Activated CD8-positive, alpha-beta memory T cell treated with anti-CD3 and anti-CD28 coated beads for 24 hours (primary cell): ENCODE data around the gene ABCC3.

Experiments used
- DNase-seq: peaks from one replicate; pipeline ENCODE4 v3.0.0-alpha.2; 2020

ABCC3 gene, protein sequence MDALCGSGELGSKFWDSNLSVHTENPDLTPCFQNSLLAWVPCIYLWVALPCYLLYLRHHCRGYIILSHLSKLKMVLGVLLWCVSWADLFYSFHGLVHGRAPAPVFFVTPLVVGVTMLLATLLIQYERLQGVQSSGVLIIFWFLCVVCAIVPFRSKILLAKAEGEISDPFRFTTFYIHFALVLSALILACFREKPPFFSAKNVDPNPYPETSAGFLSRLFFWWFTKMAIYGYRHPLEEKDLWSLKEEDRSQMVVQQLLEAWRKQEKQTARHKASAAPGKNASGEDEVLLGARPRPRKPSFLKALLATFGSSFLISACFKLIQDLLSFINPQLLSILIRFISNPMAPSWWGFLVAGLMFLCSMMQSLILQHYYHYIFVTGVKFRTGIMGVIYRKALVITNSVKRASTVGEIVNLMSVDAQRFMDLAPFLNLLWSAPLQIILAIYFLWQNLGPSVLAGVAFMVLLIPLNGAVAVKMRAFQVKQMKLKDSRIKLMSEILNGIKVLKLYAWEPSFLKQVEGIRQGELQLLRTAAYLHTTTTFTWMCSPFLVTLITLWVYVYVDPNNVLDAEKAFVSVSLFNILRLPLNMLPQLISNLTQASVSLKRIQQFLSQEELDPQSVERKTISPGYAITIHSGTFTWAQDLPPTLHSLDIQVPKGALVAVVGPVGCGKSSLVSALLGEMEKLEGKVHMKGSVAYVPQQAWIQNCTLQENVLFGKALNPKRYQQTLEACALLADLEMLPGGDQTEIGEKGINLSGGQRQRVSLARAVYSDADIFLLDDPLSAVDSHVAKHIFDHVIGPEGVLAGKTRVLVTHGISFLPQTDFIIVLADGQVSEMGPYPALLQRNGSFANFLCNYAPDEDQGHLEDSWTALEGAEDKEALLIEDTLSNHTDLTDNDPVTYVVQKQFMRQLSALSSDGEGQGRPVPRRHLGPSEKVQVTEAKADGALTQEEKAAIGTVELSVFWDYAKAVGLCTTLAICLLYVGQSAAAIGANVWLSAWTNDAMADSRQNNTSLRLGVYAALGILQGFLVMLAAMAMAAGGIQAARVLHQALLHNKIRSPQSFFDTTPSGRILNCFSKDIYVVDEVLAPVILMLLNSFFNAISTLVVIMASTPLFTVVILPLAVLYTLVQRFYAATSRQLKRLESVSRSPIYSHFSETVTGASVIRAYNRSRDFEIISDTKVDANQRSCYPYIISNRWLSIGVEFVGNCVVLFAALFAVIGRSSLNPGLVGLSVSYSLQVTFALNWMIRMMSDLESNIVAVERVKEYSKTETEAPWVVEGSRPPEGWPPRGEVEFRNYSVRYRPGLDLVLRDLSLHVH (N-terminal part only)

GRCh38 chr17:50634224-50634914 is at the start of gene ABCC3:
ABCC3 (plus strand) TSS chr17:50634881; CDS start chr17:50634937, 56 bp downstream.
- DNase-seq = no peak

GRCh38 chr17:50585346-50585745 is 49.3 kb upstream of the ABCC3 start:
- no peak for DNase-seq

DNA sequence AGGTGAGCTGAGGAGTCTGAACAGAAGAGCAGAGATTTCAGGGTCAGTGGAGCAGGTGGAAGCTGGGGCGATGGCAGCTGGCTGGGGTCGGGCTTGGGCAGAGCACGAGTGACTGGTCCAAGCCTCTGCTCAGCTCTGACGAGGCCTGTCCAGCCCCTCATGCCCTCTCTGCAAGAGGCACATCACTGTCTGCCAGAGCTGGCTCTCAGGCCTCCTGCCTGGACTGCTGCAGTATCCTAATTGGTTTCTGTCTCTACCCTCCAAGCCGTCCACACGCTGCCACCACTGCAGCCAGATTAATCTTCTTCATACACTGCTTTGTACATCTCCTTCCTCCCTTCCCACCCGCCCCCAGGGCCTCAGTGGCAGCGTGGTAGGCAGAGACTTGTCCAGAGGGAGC is 48.8 kb upstream of the ABCC3 start:
- no peak for DNase-seq

DNA sequence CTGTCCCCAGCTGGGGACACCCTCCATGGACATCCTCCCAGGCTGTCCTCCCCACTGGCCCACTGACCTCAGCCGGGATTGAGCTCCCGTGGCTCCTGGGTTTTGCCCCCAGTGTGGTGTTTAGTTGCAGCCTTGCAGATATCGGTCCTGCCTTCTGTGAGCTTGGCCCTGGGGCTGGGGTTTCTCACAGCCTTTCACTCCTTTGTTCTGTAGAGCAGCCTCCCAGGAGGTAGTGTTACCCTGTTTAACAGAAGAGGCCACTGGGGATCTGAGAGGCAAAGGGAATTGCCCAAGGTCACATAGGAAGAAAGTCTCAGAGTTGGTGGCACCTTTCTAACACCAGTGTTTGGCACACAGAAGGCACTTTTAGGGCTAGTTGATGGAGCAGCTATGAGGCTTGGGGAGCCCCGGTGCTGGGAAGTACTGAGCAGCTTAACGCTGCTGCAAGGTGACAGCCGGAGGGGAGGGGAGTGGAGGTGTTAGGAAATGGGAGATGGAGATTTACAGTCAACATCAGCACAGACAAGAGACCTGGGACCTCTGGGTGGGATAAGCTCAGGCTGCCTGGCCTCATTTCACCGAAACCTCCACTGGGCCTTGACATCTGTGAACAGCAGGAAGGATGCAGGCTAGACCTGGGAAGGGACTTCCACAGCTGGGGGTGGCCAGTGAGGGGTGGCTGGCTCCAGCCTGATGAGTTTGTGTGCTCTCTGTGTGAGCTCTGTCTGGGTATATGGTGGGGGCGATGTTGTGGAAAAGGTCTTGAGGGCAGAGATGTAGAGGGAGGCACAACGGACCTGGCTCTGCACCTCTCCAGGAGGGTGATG is 48.0 kb upstream of the ABCC3 start:
- DNase-seq = no peak

GRCh38 chr17:50587571-50587970 is 47.1 kb upstream of the ABCC3 start:
- no peak for DNase-seq

DNA sequence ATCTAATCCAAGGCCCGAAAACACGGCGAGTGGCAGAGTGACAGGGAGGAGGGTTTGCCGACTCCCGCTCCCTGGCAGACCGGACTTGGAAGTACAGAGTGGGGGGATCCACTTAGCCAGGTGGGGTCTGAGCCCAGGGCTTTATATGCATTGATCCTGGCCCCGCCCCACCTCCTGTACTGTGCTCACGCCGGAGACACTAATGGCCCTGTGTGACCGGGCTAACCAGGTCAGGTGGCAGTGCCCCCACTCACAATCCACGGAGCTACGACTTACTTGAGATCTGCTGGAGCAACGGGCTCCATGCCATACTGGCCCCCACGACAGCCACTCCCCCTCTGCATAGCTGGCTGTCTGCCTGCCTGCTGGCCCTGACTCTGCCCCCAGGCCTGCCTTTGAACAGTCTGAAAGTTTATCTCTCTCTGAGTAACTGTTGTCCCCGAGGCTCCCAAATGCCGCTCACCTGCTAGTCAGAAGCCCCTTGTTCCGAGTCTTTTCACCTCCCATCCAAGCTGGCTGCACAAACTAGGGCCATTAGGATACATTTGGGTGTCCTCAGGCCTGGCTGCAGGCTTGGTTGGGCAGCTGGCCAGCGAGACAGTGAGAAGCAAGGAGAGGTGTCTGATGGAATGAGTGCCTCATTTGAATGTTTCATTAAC is 46.2 kb upstream of the ABCC3 start:
- DNase-seq = no peak

- no peak for DNase-seq
Measured at GRCh38 chr17:50589095-50589705, 45.5 kb upstream of the ABCC3 start.

DNA sequence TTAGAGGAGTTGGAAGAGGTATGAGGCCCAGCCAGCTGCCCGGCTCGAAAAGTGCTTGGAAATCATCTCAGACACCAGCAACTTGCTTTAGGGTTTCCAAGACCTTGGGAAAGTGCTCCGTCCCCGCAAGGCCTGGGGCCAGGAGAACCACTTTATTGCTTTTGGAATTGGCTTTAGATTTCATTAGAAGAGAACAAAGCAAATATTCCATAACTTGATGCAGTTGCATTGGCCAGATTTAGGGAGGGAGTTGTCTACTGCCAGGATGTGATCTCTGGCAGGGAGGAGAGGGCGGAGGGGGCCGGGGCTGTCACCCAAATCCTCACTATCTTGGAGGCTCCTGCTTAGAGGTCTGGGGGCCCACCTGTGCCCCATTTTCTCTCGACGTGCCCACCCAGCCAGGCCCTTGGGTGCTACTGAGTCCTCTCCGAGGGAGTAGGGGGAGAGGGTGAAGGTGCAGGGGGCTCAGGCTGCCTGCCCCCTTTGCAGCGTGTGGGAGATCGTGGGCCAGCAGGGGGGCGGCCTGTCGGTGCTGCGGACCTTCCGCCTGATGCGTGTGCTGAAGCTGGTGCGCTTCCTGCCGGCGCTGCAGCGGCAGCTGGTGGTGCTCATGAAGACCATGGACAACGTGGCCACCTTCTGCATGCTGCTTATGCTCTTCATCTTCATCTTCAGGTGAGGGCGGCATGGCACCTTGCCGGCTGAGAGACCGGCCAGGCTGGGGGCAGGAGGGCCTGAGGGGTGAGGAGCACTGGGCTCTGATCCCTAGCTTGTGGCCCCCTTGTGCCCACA is 43.5 kb upstream of the ABCC3 start:
- no peak for DNase-seq

DNA sequence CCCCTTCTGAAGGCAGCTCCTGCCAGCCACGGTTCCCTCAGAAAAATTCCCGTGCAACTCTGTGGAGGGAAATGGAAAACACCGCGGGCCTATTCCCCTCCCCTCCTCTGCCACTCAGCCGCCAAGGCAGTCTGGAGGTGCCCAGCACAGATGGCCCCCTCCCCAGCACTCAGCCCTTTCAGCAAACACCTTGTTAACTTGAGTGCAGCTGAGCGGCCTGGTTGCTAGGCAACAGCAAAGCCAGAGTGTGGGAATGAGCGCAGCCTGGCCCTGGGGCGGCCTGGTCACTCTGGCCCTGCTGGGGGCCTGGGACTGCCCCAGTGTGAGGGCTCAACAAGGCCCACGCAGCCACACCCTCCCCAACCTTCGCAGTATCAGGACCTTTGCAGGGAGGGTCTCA is 41.4 kb upstream of the ABCC3 start:
- no peak for DNase-seq

GRCh38 chr17:50594128-50594823 is 40.4 kb upstream of the ABCC3 start:
- DNase-seq = no peak

GRCh38 chr17:50594892-50595291 is 39.8 kb upstream of the ABCC3 start:
- DNase-seq = no peak

DNA sequence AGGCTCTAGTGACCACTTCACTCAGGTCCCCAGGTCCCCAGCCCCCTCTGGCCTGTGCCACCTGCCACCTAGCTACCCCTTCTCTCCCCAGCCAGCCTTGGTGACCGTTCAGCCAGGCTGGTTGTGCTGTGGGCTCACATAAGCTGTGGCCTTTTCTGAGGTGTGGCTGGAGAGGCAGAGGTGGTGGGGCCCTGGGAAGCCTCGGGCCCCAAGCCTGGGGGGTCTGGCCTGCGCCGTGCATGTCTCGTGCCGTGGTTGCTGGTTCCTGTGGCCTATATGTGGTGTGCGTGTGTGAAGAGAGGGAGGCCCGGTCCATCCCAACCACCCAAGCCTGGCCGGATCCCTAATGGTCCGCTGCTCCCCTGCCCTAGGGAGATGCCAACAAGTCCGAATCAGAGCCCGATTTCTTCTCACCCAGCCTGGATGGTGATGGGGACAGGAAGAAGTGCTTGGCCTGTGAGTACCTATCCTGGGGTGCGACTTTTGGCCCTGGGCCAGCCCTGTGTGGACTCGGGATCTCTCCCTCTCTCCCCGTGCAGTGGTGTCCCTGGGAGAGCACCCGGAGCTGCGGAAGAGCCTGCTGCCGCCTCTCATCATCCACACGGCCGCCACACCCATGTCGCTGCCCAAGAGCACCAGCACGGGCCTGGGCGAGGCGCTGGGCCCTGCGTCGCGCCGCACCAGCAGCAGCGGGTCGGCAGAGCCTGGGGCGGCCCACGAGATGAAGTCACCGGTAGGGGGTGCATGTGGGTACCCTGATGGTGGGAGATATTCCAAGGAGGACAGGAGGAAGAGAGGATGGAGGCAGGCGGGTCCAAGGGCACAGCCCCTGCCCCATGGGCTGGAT is 38.3 kb upstream of the ABCC3 start:
- no peak for DNase-seq

GRCh38 chr17:50598487-50598886 is 36.2 kb upstream of the ABCC3 start:
- no peak for DNase-seq

DNA sequence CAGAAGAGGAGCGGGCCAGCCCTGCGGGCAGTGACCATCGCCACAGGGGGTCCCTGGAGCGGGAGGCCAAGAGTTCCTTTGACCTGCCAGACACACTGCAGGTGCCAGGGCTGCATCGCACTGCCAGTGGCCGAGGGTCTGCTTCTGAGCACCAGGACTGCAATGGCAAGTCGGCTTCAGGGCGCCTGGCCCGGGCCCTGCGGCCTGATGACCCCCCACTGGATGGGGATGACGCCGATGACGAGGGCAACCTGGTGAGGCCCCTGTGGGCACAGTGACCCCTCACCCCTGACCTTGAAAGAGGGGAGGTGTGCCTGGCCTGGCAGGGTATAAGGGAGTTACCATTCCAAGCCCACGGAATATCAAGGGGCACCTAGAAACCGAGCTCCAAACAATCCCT is 35.1 kb upstream of the ABCC3 start:
- DNase-seq = no peak

DNA sequence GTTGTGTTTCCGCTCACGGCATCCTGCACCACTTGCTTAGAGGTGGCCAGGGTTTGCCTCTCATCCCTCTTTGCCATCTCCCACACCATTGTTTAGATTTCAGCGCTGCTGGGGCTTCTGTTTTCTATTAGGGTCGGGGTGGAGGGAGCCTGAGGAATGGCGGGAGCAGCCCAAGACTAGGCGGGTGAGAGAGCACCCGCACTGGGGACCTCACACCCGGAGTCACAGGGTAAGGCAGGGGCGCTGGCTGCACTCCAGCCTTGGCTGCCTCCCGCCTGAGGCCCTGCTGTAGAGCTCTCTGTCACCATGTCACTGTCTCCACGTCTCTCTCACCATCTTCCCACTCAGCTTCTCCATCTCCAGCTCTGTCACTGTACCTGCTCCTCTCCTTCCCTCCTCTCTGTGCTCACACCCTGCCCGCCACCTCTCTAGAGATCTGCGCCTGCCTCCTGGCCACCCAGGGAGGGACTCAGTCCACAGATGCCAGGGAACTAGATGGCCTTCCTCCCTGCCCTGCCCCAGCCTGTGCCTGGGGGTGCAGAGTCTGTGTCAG is 32.8 kb upstream of the ABCC3 start:
- no peak for DNase-seq

- no peak for DNase-seq
Measured at GRCh38 chr17:50602836-50603235, 31.8 kb upstream of the ABCC3 start.

DNA sequence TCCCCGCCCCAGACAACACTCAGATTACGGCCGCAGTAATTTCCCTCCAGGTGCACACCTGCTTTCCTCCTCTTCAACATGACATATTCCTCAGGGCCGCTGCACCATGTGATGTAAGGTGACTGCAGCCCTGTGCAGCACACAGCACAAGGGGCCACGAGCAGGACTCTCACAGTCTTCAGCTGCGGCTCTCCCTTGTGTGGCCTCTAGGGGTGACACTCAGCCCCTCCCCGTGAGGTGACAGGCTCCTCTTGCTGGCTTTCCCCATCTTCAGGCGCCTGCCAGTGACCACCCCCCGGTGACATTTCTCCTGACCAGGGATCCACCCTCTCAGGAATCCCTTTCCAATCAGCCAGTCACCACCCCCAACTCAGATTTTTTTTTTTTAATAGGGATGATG is 31.3 kb upstream of the ABCC3 start:
- no peak for DNase-seq

DNA sequence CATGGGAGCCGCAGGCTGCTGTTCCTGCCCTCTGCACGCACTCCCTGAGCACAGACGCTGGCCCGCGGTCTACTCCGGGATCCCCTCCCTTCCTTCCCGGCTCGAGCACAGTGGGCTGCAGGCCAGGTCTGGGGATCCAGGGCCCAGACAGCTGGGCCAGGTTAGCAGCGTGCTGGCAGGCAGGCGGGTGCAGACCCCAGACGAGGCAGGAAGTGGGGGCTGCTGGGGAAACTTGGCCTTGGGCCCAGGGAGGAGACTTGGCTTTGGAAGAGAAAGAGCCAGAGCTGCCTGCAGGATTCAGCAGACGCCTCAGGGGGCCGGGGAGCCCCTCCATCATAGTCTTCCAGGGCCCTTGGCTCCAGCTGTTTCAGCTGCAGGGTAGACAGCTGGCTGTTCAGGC is 30.2 kb upstream of the ABCC3 start:
- DNase-seq = no peak
